IMR-90 (cell line): ENCODE results near the gene ARMS2.

Experiments
- CEBPB ChIP-seq: IDR thresholded peaks from 2 replicates; pipeline ENCODE4 v1.6.1; 2012; ENCODE audit warnings: low read depth, low read length, improper control_type of control experiment
- MAFK ChIP-seq: IDR thresholded peaks from 2 replicates; pipeline ENCODE4 v1.6.1; 2012; ENCODE audit warnings: low read depth, low read length, improper control_type of control experiment
- MXI1 ChIP-seq: IDR thresholded peaks from 2 replicates; pipeline ENCODE4 v1.6.1; 2012; ENCODE audit warnings: low read depth, mild to moderate bottlenecking, low read length, moderate library complexity, borderline replicate concordance
- POLR2A ChIP-seq: IDR thresholded peaks from 2 replicates; pipeline ENCODE4 v1.6.1; 2012; ENCODE audit warnings: mild to moderate bottlenecking, low read depth, low read length
- RAD21 ChIP-seq: IDR thresholded peaks from 2 replicates; pipeline ENCODE4 v1.6.1; 2012; ENCODE audit warnings: low read length, improper control_type of control experiment
- SMC3 ChIP-seq: fragments of 150-350 bp; IDR thresholded peaks from 2 replicates; pipeline ENCODE4 v1.6.1; 2016; ENCODE audit warnings: low read depth, mild to moderate bottlenecking, antibody characterized with exemption, low read length, moderate library complexity
- TF ChIP-seq, protein P1 (sequence below): conservative IDR thresholded peaks from 2 replicates; pipeline ENCODE4 v1.5.1; 2012; ENCODE audit warnings: mild to moderate bottlenecking, low read depth, low read length, improper control_type of control experiment
- TF ChIP-seq, protein P2 (sequence below): fragments of 150-350 bp; IDR thresholded peaks from 2 replicates; pipeline ENCODE4 v1.6.1; 2016; ENCODE audit warnings: low read depth, mild to moderate bottlenecking, low read length, moderate library complexity, borderline replicate concordance

DNA sequence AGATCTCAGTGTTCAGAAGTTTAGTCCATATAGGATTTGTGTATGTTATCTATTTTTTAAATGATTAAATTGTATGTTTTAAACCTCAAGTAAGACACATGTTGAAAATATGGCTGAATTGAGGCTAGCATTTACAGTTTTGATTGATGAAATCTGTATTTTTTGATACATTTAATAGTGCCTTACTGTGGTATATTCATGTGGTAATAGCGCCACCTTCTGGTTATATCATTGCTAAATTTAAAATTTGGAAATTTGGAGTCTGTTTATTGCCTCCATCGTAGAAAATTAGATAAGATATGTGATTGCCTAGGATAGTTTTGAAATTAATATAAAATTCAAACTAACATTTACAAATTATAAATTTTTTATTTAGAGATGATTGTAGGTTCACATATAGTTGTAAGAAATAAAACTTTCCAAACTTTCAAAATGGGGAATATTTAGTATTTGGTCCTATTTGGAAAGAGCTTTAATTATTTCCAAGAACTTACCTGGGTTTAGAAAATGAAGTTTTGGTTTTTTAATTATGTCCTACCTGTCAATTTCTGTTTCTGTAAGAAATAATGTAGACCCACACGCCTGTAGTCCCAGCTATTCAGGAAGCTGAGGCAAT is 19.1 kb upstream of the ARMS2 start:
- 0 out of 2 replicates have a peak, but pooled peaks have one; percentile 4 for TF ChIP-seq CEBPB
- no peak for TF ChIP-seq MAFK
- no peak for TF ChIP-seq MXI1
- TF ChIP-seq, protein P1, sequence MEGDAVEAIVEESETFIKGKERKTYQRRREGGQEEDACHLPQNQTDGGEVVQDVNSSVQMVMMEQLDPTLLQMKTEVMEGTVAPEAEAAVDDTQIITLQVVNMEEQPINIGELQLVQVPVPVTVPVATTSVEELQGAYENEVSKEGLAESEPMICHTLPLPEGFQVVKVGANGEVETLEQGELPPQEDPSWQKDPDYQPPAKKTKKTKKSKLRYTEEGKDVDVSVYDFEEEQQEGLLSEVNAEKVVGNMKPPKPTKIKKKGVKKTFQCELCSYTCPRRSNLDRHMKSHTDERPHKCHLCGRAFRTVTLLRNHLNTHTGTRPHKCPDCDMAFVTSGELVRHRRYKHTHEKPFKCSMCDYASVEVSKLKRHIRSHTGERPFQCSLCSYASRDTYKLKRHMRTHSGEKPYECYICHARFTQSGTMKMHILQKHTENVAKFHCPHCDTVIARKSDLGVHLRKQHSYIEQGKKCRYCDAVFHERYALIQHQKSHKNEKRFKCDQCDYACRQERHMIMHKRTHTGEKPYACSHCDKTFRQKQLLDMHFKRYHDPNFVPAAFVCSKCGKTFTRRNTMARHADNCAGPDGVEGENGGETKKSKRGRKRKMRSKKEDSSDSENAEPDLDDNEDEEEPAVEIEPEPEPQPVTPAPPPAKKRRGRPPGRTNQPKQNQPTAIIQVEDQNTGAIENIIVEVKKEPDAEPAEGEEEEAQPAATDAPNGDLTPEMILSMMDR: peak; percentile 78
- peak; percentile 75 for TF ChIP-seq SMC3
- no peak for TF ChIP-seq POLR2A
- TF ChIP-seq, protein P2, sequence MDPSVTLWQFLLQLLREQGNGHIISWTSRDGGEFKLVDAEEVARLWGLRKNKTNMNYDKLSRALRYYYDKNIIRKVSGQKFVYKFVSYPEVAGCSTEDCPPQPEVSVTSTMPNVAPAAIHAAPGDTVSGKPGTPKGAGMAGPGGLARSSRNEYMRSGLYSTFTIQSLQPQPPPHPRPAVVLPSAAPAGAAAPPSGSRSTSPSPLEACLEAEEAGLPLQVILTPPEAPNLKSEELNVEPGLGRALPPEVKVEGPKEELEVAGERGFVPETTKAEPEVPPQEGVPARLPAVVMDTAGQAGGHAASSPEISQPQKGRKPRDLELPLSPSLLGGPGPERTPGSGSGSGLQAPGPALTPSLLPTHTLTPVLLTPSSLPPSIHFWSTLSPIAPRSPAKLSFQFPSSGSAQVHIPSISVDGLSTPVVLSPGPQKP: no peak
- TF ChIP-seq RAD21: peak; percentile 85
